Measurements from ENCODE around the gene CKLF.

CKLF gene

GRCh38 chr16:66520406-66521170, 31.8 kb upstream of the CKLF start:
- no peak overlapping the region for H3K27ac ChIP-seq (ENCODE audit: low read depth, low read length)
- H3K4me1 ChIP-seq (ENCODE audit: insufficient read depth, low read length): peaks cover 42% of the 10 kb centered on the region
- no peak overlapping the region for H3K4me3 ChIP-seq (ENCODE audit: low read depth in 1 of 2, low read length in 2 of 2)
- no peaks in the 10 kb centered on the region for H3K27me3 ChIP-seq (ENCODE audit: control insufficient read depth in 1 of 2, insufficient read depth in 2 of 2, low read length in 2 of 2)
- H3K9ac ChIP-seq (ENCODE audit: low read length): no peak overlapping the region
- H3K36me3 ChIP-seq (ENCODE audit: insufficient read depth, low read length): peaks cover 9% of the 10 kb centered on the region
- no peaks in the 10 kb centered on the region for H3K9me3 ChIP-seq (ENCODE audit: low read length)

GRCh38 chr16:66521252-66521713, 31.1 kb upstream of the CKLF start:
- no peak overlapping the region for H3K27ac ChIP-seq (ENCODE audit: low read depth, low read length)
- no peaks in the 10 kb centered on the region for H3K27me3 ChIP-seq (ENCODE audit: control insufficient read depth in 1 of 2, insufficient read depth in 2 of 2, low read length in 2 of 2)
- peaks cover 9% of the 10 kb centered on the region for H3K36me3 ChIP-seq (ENCODE audit: insufficient read depth, low read length)
- H3K9me3 ChIP-seq (ENCODE audit: low read length): no peaks in the 10 kb centered on the region
- peaks cover 35% of the 10 kb centered on the region for H3K4me1 ChIP-seq (ENCODE audit: insufficient read depth, low read length)
- no peak overlapping the region for H3K4me3 ChIP-seq (ENCODE audit: low read depth in 1 of 2, low read length in 2 of 2)
- H3K9ac ChIP-seq (ENCODE audit: low read length): no peak overlapping the region

- no peaks in the 10 kb centered on the region for H3K9me3 ChIP-seq (ENCODE audit: low read length)
- peaks cover 27% of the 10 kb centered on the region for H3K4me1 ChIP-seq (ENCODE audit: insufficient read depth, low read length)
- H3K27me3 ChIP-seq (ENCODE audit: control insufficient read depth in 1 of 2, insufficient read depth in 2 of 2, low read length in 2 of 2): no peaks in the 10 kb centered on the region
- no peak overlapping the region for H3K4me3 ChIP-seq (ENCODE audit: low read depth in 1 of 2, low read length in 2 of 2)
- H3K9ac ChIP-seq (ENCODE audit: low read length): no peak overlapping the region
- H3K36me3 ChIP-seq (ENCODE audit: insufficient read depth, low read length): peaks cover 14% of the 10 kb centered on the region
- H3K27ac ChIP-seq (ENCODE audit: low read depth, low read length): no peak overlapping the region
Observed at GRCh38 chr16:66521951-66522771, 30.2 kb upstream of the CKLF start.

GRCh38 chr16:66522816-66523590, 29.4 kb upstream of the CKLF start:
- Histone ChIP-seq H3K9me3 (ENCODE audit: low read length) (no peaks in the 10 kb centered on the region), H3K4me3 (ENCODE audit: low read depth in 1 of 2, low read length in 2 of 2) (no peak overlapping the region), H3K27ac (ENCODE audit: low read depth, low read length) (peak overlapping the region; percentile 44), H3K27me3 (ENCODE audit: control insufficient read depth in 1 of 2, insufficient read depth in 2 of 2, low read length in 2 of 2) (no peaks in the 10 kb centered on the region), H3K9ac (ENCODE audit: low read length) (no peak overlapping the region), H3K36me3 (ENCODE audit: insufficient read depth, low read length) (peaks cover 22% of the 10 kb centered on the region), H3K4me1 (ENCODE audit: insufficient read depth, low read length) (peaks cover 18% of the 10 kb centered on the region)

- H3K4me1 ChIP-seq (ENCODE audit: insufficient read depth, low read length): peaks cover 15% of the 10 kb centered on the region
- no peaks in the 10 kb centered on the region for H3K27me3 ChIP-seq (ENCODE audit: control insufficient read depth in 1 of 2, insufficient read depth in 2 of 2, low read length in 2 of 2)
- no peak overlapping the region for H3K27ac ChIP-seq (ENCODE audit: low read depth, low read length)
- no peaks in the 10 kb centered on the region for H3K9me3 ChIP-seq (ENCODE audit: low read length)
- no peak overlapping the region for H3K9ac ChIP-seq (ENCODE audit: low read length)
- no peak overlapping the region for H3K4me3 ChIP-seq (ENCODE audit: low read depth in 1 of 2, low read length in 2 of 2)
- peaks cover 31% of the 10 kb centered on the region for H3K36me3 ChIP-seq (ENCODE audit: insufficient read depth, low read length)
Observed at GRCh38 chr16:66523861-66524354, 28.5 kb upstream of the CKLF start.

GRCh38 chr16:66524601-66525164, 27.7 kb upstream of the CKLF start:
- peaks cover 15% of the 10 kb centered on the region for H3K4me1 ChIP-seq (ENCODE audit: insufficient read depth, low read length)
- no peaks in the 10 kb centered on the region for H3K9me3 ChIP-seq (ENCODE audit: low read length)
- H3K27me3 ChIP-seq (ENCODE audit: control insufficient read depth in 1 of 2, insufficient read depth in 2 of 2, low read length in 2 of 2): no peaks in the 10 kb centered on the region
- H3K9ac ChIP-seq (ENCODE audit: low read length): no peak overlapping the region
- no peak overlapping the region for H3K27ac ChIP-seq (ENCODE audit: low read depth, low read length)
- no peak overlapping the region for H3K4me3 ChIP-seq (ENCODE audit: low read depth in 1 of 2, low read length in 2 of 2)
- H3K36me3 ChIP-seq (ENCODE audit: insufficient read depth, low read length): peaks cover 38% of the 10 kb centered on the region

DNA sequence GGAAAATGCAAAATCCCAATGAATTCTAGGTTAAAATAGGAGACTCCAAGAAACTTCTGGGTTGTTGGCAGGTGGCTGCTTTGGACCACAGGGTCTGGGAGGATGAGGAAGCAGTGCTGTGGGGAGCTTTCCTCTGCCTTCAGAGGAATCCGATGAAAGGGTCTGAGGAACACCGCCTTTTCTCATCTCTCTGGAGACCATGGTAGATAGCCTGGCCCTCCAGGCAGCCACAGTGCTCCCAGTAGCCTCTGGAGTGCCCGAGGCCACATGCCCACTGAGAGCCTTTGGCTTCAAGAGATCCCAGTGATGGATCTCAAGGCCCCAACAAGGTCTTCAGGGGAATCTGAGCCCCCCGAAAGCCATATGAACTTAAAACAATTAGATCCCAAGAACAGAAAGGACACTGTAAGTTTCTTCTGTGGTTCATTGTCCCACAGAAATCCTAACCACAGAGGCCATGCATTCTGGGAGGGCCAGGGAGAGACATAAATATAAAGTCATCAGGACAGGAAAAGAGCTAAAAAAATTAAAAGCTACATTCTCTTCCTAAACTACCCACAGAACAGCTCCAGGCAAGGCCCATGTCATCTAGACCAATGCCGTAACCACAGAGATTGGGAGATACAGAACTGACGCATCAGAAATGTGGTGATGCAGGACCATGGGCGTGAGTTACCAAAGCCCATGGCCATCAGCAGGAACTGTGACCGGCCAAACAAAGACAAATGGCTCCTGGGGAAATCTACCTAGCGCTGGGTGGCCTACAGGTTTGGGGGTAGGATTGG, 26.8 kb upstream of the CKLF start:
- H3K9me3 ChIP-seq (ENCODE audit: low read length): no peaks in the 10 kb centered on the region
- peaks cover 47% of the 10 kb centered on the region for H3K36me3 ChIP-seq (ENCODE audit: insufficient read depth, low read length)
- H3K9ac ChIP-seq (ENCODE audit: low read length): no peak overlapping the region
- no peaks in the 10 kb centered on the region for H3K27me3 ChIP-seq (ENCODE audit: control insufficient read depth in 1 of 2, insufficient read depth in 2 of 2, low read length in 2 of 2)
- H3K4me1 ChIP-seq (ENCODE audit: insufficient read depth, low read length): peaks cover 15% of the 10 kb centered on the region
- H3K27ac ChIP-seq (ENCODE audit: low read depth, low read length): no peak overlapping the region
- H3K4me3 ChIP-seq (ENCODE audit: low read depth in 1 of 2, low read length in 2 of 2): no peak overlapping the region

DNA sequence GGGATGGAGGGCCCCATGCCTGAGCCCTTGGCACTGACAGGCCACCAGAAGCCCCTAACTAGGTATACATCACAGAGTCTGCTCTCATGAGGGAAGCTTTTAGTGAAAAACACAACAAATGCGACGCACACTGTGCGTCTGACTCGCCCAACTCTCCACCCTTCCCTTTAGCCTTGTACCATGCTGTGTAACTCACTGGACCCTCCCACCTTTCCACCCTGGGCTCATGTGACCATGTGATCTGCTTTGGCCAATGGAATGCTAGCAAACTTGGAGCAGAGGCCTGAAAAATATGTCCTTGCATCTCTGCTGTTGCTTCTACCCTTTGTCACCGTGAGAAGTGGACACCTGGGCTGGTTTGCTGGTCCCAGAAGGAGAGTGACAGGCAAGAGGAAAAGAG, 24.1 kb upstream of the CKLF start:
- no peaks in the 10 kb centered on the region for H3K27me3 ChIP-seq (ENCODE audit: control insufficient read depth in 1 of 2, insufficient read depth in 2 of 2, low read length in 2 of 2)
- H3K9ac ChIP-seq (ENCODE audit: low read length): no peak overlapping the region
- no peaks in the 10 kb centered on the region for H3K4me1 ChIP-seq (ENCODE audit: insufficient read depth, low read length)
- no peaks in the 10 kb centered on the region for H3K9me3 ChIP-seq (ENCODE audit: low read length)
- H3K27ac ChIP-seq (ENCODE audit: low read depth, low read length): no peak overlapping the region
- H3K4me3 ChIP-seq (ENCODE audit: low read depth in 1 of 2, low read length in 2 of 2): no peak overlapping the region
- peaks cover 62% of the 10 kb centered on the region for H3K36me3 ChIP-seq (ENCODE audit: insufficient read depth, low read length)

DNA sequence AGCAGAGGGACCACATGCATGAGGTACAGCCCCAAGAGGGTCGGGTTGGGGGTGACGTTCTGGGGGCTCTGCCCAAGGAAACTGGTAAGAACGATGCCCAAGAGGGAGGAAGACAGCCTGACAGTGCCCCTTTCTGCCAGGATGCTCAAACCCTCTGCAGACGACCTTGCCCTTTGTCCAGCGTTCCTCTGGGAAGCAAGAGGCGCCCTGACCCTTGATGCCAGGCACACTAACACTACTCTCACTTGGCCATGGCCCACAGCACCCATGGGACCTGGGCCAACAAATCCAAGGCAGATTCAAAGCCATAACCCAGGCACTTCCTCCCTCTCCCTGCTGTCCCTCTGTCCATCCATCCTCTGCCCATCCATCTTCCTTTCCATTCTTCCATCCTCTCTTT, 22.9 kb upstream of the CKLF start:
- no peak overlapping the region for H3K9ac ChIP-seq (ENCODE audit: low read length)
- no peak overlapping the region for H3K4me3 ChIP-seq (ENCODE audit: low read depth in 1 of 2, low read length in 2 of 2)
- no peaks in the 10 kb centered on the region for H3K9me3 ChIP-seq (ENCODE audit: low read length)
- H3K36me3 ChIP-seq (ENCODE audit: insufficient read depth, low read length): peaks cover 55% of the 10 kb centered on the region
- no peaks in the 10 kb centered on the region for H3K4me1 ChIP-seq (ENCODE audit: insufficient read depth, low read length)
- no peak overlapping the region for H3K27ac ChIP-seq (ENCODE audit: low read depth, low read length)
- no peaks in the 10 kb centered on the region for H3K27me3 ChIP-seq (ENCODE audit: control insufficient read depth in 1 of 2, insufficient read depth in 2 of 2, low read length in 2 of 2)

DNA sequence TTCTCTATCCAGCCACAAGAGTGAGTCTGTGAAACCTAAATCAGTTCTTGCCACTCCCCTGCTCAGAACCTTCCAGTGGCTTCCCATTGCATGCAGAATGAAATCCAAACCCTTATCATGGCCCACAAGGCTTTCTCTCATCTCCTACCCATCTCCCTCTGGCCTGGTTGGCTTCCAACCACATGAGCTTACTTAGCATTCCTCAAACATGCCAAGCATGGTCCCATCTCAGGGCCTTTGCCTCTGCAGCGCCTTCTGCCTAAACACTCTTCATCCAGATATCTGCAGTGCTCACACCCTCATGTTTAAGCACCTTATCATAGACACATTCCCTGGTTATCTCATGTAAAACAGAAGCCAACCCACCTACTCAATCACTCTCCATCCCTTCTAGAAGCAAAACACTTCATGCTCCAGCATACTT, 18.0 kb upstream of the CKLF start:
- H3K4me1 ChIP-seq (ENCODE audit: insufficient read depth, low read length): no peaks in the 10 kb centered on the region

More for the DNA sequence above, 18.0 kb upstream of the CKLF start:
- no peak overlapping the region for H3K4me3 ChIP-seq (ENCODE audit: low read depth in 1 of 2, low read length in 2 of 2)
- H3K9ac ChIP-seq (ENCODE audit: low read length): no peak overlapping the region
- H3K9me3 ChIP-seq (ENCODE audit: low read length): no peaks in the 10 kb centered on the region
- H3K36me3 ChIP-seq (ENCODE audit: insufficient read depth, low read length): peaks cover 52% of the 10 kb centered on the region
- no peaks in the 10 kb centered on the region for H3K27me3 ChIP-seq (ENCODE audit: control insufficient read depth in 1 of 2, insufficient read depth in 2 of 2, low read length in 2 of 2)
- H3K27ac ChIP-seq (ENCODE audit: low read depth, low read length): no peak overlapping the region
